ENCODE data around the gene NTRK2.

Gene NTRK2

GRCh38 chr9:84978661-84979060, 309.1 kb downstream of the NTRK2 start:
- ChIA-PET POLR2A (no interaction called here), CTCF (interaction anchor here (1.1 to 1.5 kb wide), 3 partner anchors 13 to 164 kb away, joined by 3 to 5 read pairs (median 3); no protein-coding TSS in a partner anchor)
- no peak for DNase-seq (ENCODE audit: extremely low spot score)
- no peak for TF ChIP-seq CTCF (IDR thresholded peaks at IDR 0.05; ENCODE audit: control extremely low read depth, extremely low read depth, low read depth, missing control alignments)

- no peak for TF ChIP-seq CTCF (IDR thresholded peaks at IDR 0.05; ENCODE audit: control extremely low read depth, extremely low read depth, low read depth, missing control alignments)
- no peak for DNase-seq (ENCODE audit: extremely low spot score)
- CTCF ChIA-PET = interaction anchor here (1.1 kb wide), 1 partner anchor 21 kb away, joined by 3 read pairs; no protein-coding TSS in a partner anchor
- POLR2A ChIA-PET = no interaction called here
Observed at GRCh38 chr9:84983749-84984148, 314.2 kb downstream of the NTRK2 start.

- CTCF ChIA-PET = interaction anchor here (0.7 to 1.9 kb wide), 3 partner anchors 9 to 18 kb away, joined by 3 to 8 read pairs (median 4); no protein-coding TSS in a partner anchor
- POLR2A ChIA-PET = no interaction called here
Observed at GRCh38 chr9:84988621-84989020, 319.1 kb downstream of the NTRK2 start.

GRCh38 chr9:84990416-84990815, 320.9 kb downstream of the NTRK2 start:
- ChIA-PET POLR2A (no interaction called here), CTCF (no interaction called here)
- no peak for DNase-seq (ENCODE audit: extremely low spot score)
- no peak for TF ChIP-seq CTCF (IDR thresholded peaks at IDR 0.05; ENCODE audit: control extremely low read depth, extremely low read depth, low read depth, missing control alignments)

More at GRCh38 chr9:84988621-84989020, 319.1 kb downstream of the NTRK2 start:
- TF ChIP-seq CTCF (IDR thresholded peaks at IDR 0.05; ENCODE audit: control extremely low read depth, extremely low read depth, low read depth, missing control alignments) = no peak
- DNase-seq (ENCODE audit: extremely low spot score) = no peak

- TF ChIP-seq CTCF (IDR thresholded peaks at IDR 0.05; ENCODE audit: control extremely low read depth, extremely low read depth, low read depth, missing control alignments) = no peak
- POLR2A ChIA-PET = no interaction called here
- DNase-seq (ENCODE audit: extremely low spot score) = no peak
- CTCF ChIA-PET = interaction anchor here (0.8 kb wide), 1 partner anchor 12 kb away, joined by 3 read pairs; no protein-coding TSS in a partner anchor
Observed at GRCh38 chr9:84990850-84991513, 321.5 kb downstream of the NTRK2 start.

- POLR2A ChIA-PET = no interaction called here
- DNase-seq (ENCODE audit: extremely low spot score) = no peak
- CTCF ChIA-PET = interaction anchor here (0.8 kb wide), 1 partner anchor 13 kb away, joined by 3 read pairs; no protein-coding TSS in a partner anchor
- TF ChIP-seq CTCF (IDR thresholded peaks at IDR 0.05; ENCODE audit: control extremely low read depth, extremely low read depth, low read depth, missing control alignments) = no peak
Observed at GRCh38 chr9:84991514-84991870, 322.0 kb downstream of the NTRK2 start.

All from GM10248 (cell line).